Fibroblast of gingiva (primary cell): Measurements from ENCODE around the gene MRPS12.
"Not testable (repeated sequence)": the region's sequence is repeated elsewhere in the genome, so short reads cannot be mapped to it uniquely, and the experiment has no call there.

ENCODE experiments used
- DNase-seq: peaks from one replicate; pipeline ENCODE4 v3.0.0-alpha.2; 2011; ENCODE audit warnings: low read depth

The MRPS12 gene

GRCh38 chr19:38930776-38931520 lies at the start of gene MRPS12:
Gene MRPS12 (plus strand): TSS chr19:38930944. CDS start chr19:38931295, 351 bp downstream.
- peak; percentile 98 for DNase-seq

DNA sequence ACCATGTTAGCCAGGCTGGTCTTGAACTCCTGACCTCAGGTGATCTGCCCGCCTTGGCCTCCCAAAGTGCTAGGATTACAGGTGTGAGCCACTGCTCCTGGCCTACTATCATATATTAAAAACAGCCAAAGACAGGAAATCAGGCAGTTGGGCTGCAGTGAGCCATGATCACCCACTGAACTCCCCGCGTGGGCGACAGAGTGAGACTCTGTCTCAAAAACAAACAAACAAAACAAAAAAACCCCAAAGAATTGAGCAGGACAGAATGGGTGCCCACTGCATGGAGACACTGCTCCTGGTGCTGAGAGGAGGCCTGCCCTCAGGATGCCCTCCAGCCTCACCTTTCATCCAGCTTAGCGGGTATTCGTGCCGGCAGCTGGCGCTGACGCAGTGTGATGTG lies 47.5 kb upstream of the MRPS12 start:
- no peak for DNase-seq

DNA sequence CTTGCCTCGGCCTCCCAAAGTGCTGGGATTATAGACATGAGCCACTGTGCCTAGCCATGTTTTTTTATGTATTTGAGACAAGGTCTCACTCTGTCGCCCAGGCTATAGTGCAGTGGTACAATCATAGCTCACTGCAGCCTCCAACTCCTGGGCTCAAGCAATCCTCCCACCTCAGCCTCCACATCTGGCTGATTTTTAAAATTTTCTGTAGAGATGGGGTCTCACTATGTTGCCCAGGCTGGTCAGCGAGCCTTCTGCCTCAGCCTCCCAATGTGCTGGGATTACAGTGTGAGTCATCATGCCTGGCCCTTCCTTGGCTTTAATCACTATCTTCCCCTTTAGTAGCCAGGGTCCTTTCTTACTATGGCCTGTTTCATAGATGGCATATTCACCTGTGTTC lies 46.1 kb upstream of the MRPS12 start:
- not testable (repeated sequence) for DNase-seq

GRCh38 chr19:38888876-38889275 lies 41.9 kb upstream of the MRPS12 start:
- no peak for DNase-seq

DNA sequence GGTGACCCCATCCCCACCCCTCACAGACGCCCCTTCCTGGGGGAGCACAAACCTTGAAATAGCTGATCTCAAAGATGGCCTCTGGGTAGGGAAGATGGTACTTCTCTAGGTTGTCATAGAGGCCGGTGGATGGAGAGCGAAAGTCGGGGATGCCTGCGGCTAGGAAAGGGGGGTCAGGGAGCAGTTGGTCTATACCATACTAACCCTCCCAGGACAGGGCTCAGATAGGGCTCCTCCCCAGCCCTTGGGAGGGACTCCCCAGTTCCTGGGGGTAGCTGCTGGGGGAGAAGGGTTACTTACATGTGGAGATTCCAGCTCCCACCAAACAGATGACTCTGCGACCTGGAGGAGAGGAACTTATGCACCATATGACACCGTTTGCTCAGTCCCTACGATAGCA lies 40.9 kb upstream of the MRPS12 start:
- DNase-seq = no peak

- DNase-seq = no peak
Observed at GRCh38 chr19:38890686-38891085, 40.1 kb upstream of the MRPS12 start.

- no peak for DNase-seq
Observed at GRCh38 chr19:38891771-38892170, 39.0 kb upstream of the MRPS12 start.

DNA sequence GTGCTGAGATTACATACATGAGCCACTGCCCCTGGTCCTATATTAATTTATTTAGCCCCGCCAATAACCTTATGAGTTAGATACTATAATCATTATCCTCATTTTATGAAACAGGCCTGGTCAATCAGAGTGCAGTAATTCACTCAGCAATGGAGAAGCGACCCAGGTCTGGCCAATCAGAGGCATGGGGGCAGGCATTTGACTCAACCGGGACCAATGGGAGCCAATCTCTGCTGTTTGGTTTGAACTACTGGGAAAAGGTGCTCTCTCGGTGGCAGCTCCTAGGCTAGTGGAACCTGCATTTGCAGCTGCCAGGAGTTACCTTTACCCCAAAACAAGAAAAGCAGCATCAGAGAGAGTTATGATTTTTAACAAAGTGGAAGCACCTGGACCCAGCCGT lies 37.9 kb upstream of the MRPS12 start:
- no peak for DNase-seq

DNA sequence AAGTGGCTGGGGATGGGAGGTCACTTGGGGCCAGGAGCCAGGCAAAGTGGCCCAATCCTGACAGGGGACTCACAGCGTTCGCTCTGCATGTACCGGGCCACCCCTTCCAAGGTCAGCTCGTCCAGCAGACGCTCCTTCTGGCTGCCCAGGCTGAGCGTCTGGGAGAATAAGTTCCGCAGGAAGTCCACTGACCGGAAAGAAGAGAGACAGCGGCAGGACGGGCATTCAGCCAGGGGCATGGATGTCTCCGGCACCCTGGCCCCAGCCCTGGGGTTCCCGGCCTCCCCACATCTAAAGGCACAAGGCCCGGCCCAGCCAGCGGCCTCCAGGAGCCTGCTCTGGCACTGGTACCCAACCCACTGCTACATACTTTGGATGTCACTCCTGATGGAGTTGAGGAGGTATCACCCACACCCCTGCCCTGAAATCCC lies 37.4 kb upstream of the MRPS12 start:
- no peak for DNase-seq

GRCh38 chr19:38894968-38895367 lies 35.8 kb upstream of the MRPS12 start:
- DNase-seq = no peak

- DNase-seq = peak; percentile 9
Observed at GRCh38 chr19:38898788-38899446, 31.8 kb upstream of the MRPS12 start.

DNA sequence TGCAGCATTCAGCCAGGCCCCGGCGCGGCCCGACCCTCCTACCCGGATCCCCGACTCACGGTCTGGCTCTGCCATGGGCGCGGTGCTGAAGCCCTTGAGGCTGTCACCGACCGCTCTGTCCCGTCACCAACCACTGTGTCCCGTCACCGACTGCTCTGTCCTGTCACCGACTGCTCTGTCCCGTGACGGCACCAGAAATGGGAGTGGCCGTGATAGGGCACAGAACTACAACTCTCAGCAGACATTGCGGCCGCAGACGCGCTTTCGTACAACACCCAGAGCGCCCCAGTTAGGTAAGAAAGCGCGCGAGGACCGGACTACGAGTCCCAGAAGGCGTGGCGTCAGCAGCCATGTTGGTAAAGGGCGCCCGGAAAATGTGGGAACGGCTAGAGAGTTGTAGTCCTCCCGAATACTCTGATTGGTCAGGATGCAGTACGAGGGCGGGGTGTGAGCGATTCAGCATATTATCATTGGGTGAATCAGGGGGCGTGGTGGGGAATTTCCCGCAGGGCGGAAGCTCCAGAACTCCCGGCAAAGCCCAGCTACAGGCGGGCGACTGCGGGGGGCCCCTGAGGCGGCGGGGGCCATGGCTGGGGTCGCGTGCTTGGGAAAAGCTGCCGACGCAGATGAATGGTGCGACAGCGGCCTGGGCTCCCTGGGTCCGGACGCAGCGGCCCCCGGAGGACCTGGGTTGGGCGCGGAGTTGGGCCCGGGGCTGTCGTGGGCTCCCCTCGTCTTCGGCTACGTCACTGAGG lies 31.1 kb upstream of the MRPS12 start, which contains the start of the genes NFKBIB and SIRT2:
Gene NFKBIB (plus strand): TSS at position 523 of the 755 bp plus-strand sequence. CDS start 64 bp downstream, at position 587.
Gene SIRT2 (minus strand): TSS at position 172 of the 755 bp plus-strand sequence. CDS start 97 bp downstream, at position 75.
- DNase-seq = peak; percentile 99

GRCh38 chr19:38900202-38900629 lies 30.5 kb upstream of the MRPS12 start:
- no peak for DNase-seq

GRCh38 chr19:38900743-38901190 lies 30.0 kb upstream of the MRPS12 start:
- DNase-seq = no peak

- DNase-seq = no peak
Observed at GRCh38 chr19:38901683-38902082, 29.1 kb upstream of the MRPS12 start.

DNA sequence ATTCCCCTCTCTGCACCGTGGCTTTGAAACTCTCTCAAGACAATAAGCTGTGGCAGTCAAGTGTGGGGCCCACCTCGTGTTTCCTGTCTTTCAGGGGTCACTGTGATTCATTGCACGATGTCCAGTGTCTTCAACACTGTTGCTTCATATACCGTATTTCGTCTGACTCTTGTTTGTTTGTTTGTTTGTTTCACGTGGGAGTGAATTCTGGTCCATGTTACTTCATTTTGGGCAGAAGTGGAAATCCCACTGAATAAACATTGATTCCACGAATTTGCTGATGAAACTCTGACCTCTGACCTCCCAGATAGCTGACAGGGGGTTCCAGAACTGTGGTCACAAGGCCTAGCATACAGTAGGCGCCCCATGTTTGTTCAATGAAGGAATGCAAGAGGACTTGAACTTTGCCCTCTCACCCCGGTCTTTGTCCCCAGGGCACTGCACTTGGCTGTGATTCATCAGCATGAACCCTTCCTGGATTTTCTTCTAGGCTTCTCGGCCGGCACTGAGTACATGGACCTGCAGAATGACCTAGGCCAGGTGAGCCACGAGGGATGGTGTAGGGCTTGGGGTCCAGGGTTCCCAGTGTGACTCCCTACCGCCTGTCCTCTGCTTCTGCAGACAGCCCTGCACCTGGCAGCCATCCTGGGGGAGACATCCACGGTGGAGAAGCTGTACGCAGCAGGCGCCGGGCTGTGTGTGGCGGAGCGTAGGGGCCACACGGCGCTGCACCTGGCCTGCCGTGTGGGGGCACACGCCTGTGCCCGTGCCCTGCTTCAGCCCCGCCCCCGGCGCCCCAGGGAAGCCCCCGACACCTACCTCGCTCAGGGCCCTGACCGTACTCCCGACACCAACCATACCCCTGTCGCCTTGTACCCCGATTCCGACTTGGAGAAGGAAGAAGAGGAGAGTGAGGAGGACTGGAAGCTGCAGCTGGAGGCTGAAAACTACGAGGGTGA lies 25.9 kb upstream of the MRPS12 start:
- no peak for DNase-seq

- no peak for DNase-seq
Observed at GRCh38 chr19:38905620-38906019, 25.1 kb upstream of the MRPS12 start.

DNA sequence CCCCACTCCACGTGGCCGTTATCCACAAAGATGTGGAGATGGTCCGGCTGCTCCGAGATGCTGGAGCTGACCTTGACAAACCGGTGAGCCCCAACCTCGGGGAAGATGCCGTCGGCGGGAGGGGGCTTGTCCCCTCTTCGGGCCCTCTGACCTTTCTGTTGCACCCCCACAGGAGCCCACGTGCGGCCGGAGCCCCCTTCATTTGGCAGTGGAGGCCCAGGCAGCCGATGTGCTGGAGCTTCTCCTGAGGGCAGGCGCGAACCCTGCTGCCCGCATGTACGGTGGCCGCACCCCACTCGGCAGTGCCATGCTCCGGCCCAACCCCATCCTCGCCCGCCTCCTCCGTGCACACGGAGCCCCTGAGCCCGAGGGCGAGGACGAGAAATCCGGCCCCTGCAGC lies 23.5 kb upstream of the MRPS12 start:
- DNase-seq = no peak

DNA sequence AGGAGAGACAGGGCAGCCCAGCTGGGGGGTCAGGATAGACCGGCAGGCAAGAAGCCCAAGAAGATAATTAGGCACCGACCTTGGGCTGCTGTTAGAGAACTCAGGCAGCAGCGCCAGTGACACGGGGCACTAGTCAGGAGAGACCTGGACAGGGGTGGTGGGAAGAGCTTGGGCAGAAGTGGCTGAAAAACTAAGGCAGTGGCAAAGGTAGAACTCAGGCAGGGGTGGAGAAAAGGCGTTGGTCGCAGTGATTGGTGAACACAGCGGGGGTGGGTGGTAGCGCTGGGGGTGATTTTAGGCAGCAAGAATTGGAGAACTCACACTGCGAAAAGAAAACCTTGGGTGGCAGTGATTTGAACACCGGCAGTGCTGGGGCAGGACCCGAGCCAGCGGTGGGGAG lies 23.1 kb upstream of the MRPS12 start:
- no peak for DNase-seq

DNA sequence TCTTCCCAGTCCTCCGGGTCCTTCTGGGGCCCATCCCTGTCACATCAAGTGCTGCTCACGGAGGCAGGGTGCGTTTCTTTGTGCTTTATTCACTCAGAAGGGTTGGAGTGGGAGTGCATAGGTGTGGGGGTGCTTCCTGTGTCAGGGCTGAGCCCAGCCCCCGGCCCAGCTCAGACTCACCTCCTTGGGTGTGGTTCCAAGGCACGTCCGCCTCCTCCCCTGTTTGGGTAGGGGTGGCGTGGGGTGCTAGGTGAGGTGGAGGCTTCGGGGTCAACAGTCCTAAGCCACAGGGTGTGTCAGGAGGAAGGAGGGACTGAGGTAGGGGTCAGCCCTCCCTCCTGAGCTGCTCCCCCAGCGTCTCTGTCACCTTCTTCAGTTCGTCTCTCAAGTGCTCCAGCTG lies 21.8 kb upstream of the MRPS12 start:
- DNase-seq = no peak

DNA sequence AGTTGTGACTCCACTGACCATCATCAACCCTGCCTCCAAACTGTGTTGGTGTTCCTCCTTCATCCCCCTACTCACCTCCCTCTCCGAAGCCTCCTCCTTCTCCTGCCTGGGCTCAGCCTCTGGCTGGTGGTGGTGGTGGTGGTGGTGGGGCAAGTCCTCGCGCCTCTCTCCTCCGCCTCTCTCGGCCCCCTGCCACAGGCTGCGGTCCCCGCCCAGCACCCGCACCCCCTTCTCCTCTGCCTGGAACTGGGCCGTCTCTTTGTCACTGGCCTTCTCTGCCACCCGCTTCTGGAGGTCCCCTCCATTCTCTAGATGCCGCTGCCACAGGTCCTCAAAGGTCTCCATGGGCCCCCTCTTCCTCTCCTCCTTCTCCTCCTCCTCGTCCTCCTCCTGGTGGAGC lies 20.3 kb upstream of the MRPS12 start:
- no peak for DNase-seq
